ENCODE results near the gene DGKB.
"Not testable (repeated sequence)": the region's sequence is repeated elsewhere in the genome, so short reads cannot be mapped to it uniquely, and the experiment has no call there.

The DGKB gene

GRCh38 chr7:14507617-14508016 lies 394.9 kb downstream of the DGKB start:
- Histone ChIP-seq H3K27ac (no peak overlapping the region), H3K4me3 (no peak overlapping the region)

DNA sequence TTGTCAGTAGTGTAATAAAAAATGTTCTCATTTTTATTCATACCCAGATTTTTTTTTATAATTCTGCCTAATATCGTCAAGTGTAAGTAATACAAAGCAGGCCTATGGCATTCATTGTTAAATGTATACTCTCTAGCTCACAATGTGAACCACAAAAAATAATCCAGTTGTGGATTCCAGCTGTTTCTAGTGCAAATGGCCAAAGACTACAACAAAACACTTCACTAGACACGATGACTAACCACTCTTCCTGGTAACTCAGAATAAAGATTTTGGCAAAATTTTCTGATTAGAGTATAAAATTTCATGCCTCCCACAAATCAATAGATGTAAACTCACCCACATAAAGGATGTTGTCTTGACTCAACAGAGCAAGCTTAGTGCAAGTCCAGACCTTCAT lies 396.6 kb downstream of the DGKB start:
- Histone ChIP-seq H3K27ac (no peak overlapping the region), H3K4me3 (no peak overlapping the region)

GRCh38 chr7:14504134-14504533 lies 398.4 kb downstream of the DGKB start:
- Histone ChIP-seq H3K27ac (no peak overlapping the region), H3K4me3 (no peak overlapping the region)

- no peak overlapping the region for H3K4me3 ChIP-seq
- no peak overlapping the region for H3K27ac ChIP-seq
Measured at GRCh38 chr7:14503623-14504022, 398.9 kb downstream of the DGKB start.

DNA sequence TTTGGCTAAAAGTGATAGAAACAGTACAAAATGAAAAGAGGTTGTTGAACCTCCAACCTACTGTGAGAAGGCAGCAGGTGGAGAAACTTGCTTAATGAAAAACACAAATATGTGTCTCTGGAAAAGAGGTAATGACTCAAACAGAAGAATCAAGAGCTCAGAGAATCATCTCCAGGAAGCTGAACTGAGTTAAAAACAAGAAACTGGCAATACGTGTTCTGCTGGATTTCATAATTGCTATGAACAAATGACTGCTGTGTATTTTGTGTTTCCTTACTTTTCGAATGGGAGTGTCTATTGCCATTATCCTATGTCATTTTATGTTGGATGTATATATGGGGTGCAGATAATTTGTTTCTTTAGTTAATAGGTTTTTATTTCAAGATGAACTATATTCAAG lies 401.1 kb downstream of the DGKB start:
- H3K4me3 ChIP-seq, result no peak overlapping the region
- no peak overlapping the region for H3K27ac ChIP-seq

GRCh38 chr7:14497390-14497789 lies 405.2 kb downstream of the DGKB start:
- Histone ChIP-seq H3K4me3 (no peak overlapping the region), H3K27ac (no peak overlapping the region)

- Histone ChIP-seq H3K27ac (no peak overlapping the region), H3K4me3 (no peak overlapping the region)
Measured at GRCh38 chr7:14495633-14496032, 406.9 kb downstream of the DGKB start.

DNA sequence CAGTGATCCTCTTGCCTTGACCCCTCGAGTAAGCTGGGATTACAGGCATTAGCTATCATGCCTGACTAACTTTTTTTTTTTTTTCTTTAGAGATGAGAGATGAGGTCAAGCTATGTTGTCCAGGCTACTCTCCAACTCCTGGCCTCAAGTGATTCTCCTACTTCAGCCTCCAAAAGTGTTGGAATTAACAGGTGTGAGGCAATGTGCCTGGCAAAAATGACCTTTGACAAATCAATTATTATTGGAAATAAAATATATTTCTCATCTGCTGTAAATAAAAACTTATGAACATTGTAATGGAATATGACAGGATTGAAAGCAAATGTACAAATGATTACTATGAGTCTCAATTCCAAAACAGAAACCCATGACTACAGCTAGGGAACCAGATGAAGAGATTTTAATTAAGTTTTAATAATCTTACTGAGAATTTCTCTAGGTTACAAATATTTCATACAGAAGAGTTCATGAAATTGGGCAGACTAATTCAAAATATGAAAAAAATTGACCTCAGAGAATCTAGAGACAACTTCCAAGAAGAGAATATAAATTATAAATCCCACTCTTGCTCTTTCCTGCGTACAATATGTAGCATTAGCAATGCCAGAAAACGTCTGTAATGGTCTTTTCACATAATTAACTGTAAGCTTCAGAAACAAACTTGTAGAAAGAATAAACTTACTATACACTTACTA lies 414.7 kb downstream of the DGKB start:
- Histone ChIP-seq H3K4me3 (no peak overlapping the region), H3K27ac (no peak overlapping the region)

DNA sequence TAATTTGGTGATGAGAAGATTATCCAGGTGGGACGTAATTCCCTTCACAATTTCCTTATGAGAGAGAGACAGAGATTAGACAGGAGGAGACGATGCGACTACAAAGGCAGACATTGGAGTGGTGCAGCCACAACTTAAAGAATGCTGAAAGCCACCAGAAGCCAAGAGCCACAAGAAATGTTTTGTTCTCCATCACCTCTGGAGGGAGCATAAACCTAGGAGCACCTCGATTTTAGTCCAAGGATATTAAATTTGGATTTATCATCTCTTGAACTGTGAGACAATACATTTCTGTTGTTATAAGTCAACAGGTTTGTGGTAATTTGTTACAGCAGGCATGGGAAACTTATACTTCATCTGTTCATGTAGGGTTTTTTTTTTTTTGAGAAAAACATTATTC lies 418.9 kb downstream of the DGKB start:
- Histone ChIP-seq H3K27ac (no peak overlapping the region), H3K4me3 (no peak overlapping the region)

DNA sequence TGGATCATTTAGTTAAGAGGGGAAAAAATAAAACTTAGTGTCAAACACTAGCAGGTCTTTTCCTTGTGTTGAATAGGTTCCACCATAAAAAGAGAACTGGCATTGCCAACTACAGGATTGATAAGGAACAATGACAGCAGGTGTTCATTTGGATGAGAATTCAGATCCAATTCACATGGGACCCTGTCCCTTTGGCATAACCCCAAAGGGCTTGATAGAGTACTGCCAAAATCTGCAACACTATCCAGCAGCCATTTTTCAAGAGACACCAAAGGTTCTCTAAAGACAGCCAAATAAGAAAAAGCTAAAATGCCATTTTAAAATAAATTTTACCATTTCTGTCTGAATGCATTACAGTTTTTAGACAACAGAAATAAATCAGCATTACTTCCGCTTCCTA lies 422.3 kb downstream of the DGKB start:
- Histone ChIP-seq H3K4me3 (no peak overlapping the region), H3K27ac (no peak overlapping the region)

DNA sequence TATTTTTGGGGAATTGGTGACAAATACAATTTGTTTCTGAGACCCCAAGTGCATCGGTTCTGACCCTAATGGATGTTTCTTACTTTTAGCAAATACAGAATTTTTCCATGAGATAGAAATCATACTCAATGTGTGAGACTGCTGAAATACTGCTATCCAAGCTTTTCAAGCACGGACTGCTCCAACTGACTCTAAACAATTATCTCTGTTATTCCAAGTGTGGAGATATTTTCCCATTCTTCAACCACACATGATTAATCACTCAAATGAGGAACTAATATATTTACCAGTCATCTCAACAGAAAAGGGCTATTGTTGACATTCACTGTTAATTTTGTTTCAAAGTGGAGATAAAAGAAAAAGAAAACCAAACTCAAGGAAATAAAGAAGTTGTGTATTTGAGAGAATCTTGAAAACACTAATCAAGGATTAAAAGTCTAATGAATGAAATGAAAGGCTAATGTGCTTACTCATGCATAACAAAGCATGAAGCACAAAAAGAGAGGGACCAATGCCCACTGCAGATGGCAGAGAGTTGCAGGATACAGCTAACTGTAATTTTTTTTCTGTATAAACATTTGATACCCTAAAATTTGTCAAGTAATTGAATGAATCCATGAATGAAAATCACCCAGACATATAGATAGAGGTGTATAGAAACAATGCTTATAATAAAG lies 423.6 kb downstream of the DGKB start:
- Histone ChIP-seq H3K27ac (no peak overlapping the region), H3K4me3 (no peak overlapping the region)

DNA sequence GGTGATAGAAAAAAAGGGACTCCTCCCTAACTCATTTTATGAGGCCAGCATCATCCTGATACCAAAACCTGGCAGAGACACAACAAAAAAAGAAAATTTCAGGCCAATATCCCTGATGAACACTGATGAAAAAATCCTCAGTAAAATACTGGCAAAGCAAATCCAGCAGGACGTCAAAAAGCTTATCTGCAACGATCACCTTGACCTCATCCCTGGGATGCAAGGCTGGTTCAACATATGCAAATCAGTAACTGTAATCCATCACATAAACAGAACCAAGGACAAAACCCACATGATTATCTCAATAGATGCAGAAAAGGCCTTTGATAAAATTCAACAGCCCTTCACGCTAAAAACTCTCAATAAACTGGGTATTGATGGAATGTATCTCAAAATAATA lies 440.8 kb downstream of the DGKB start:
- H3K4me3 ChIP-seq, H3K27ac ChIP-seq: not testable (repeated sequence)

GRCh38 chr7:14458846-14459245 lies 443.7 kb downstream of the DGKB start:
- not testable (repeated sequence) for H3K27ac ChIP-seq, H3K4me3 ChIP-seq

DNA sequence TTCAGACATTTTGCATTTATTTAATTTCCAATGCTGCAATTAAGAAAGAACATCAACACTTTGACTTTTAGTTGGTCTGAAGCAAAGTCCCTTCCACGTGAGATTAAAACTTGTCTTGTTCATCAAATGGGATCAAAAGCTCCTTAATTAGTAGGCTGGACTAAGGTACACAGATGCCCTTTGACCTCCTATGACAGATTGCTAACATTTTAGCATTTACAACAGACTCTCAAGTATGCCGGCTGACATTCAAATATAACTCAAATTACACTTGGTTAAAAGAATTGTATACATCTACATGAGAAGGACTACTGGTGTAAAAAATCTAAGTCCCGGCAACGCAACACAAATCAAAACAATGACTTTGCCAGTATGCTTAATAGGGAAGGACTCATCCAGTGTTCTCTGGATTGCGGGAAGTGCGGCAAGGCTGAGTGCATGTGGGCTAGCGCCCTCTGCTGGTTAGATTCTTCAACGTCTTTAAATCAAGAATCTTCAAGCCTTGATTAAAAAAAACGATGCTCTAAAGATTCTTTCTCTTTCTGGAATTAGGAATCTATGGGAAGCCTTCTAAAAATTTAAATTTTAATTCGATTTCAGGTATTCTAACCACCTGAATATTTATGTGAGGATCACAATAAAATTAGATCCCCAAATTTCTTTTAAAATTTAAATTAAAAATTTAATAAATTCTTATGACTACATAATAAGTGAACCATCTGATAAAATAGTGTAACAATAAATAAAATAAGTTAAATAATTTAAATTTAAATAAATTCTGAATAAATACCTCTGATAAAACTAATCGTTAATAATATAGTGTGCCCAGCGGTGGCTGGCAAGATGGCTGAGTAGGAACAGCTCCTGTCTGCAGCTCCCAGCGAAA lies 444.7 kb downstream of the DGKB start:
- H3K4me3 ChIP-seq, result no peak overlapping the region
- H3K27ac ChIP-seq, result no peak overlapping the region

GRCh38 chr7:14449291-14449690 lies 453.3 kb downstream of the DGKB start:
- Histone ChIP-seq H3K27ac (no peak overlapping the region), H3K4me3 (no peak overlapping the region)

GRCh38 chr7:14446829-14447228 lies 455.7 kb downstream of the DGKB start:
- H3K27ac ChIP-seq, result no peak overlapping the region
- no peak overlapping the region for H3K4me3 ChIP-seq

DNA sequence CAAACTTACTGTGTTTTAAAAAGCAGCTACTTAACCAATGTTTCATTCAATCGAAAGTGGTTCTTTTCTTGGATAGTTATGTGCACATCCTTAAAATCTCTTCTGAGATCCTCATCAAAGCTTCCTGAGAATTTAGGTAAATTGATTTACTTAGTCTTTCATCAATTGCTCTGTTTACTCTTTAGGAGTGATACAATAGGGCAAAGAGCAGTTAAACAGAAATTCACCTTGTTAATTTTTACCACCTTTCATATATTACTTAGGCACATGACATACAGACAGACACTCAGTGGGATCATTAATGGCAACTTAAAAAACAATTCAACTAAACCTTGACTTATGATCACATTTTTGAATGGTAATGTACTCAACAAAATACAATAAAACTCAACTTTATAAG lies 456.3 kb downstream of the DGKB start:
- H3K4me3 ChIP-seq, result no peak overlapping the region
- H3K27ac ChIP-seq, result no peak overlapping the region

- no peak overlapping the region for H3K4me3 ChIP-seq
- no peak overlapping the region for H3K27ac ChIP-seq
Measured at GRCh38 chr7:14438366-14438765, 464.2 kb downstream of the DGKB start.

- H3K4me3 ChIP-seq, result no peak overlapping the region
- H3K27ac ChIP-seq, result no peak overlapping the region
Measured at GRCh38 chr7:14436878-14437277, 465.7 kb downstream of the DGKB start.

DNA sequence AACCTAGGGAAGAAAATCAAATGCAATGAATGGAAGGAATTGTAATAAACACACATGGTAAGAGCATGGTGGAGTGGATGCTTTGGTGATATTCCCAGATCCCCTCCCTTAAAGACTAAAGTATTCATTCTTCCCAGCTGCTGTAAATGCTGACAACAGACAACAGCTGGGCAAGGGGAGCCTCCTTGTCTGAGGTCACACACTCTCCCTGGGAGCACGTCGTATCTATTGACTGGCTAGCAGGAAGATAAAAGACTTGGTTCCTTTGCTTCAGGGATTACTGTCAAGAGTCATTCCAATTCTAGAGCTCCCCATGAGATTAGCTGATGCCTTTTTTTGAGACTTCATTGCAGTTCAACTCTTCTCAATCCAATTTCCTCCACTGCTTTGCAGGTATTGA lies 469.6 kb downstream of the DGKB start:
- Histone ChIP-seq H3K4me3 (no peak overlapping the region), H3K27ac (no peak overlapping the region)

DNA sequence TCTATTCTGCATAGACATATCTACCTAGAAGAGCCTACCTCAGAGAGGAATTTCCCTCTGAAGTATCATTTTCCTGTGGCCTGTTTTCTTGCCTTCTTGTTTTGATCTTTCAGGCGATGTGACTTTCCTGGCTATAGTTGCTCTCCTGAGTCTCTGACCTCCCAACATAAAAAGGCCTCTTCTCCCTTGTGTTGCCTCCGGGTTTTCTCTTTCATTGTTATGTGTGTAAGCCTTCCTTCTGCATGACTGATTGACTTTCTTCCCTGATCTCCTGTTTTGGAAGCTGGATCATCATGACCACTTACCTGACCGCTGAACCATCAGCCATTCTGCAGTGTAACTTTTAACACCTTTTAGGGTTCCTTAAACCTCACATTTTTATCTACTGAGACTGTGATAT lies 471.6 kb downstream of the DGKB start:
- Histone ChIP-seq H3K27ac (no peak overlapping the region), H3K4me3 (no peak overlapping the region)

All from skin epidermis (tissue), 12 donors.